HUES64 (cell line): ENCODE measurements around the gene SYNRG.

ENCODE experiments used
- H3K27ac ChIP-seq: 2 replicates; pipeline ENCODE4 v1.7.0; 2013; ENCODE audit warnings: low read depth, low read length, inconsistent platforms
- H3K27me3 ChIP-seq: 2 replicates; pipeline ENCODE4 v1.6.1; 2013; ENCODE audit warnings: mild to moderate bottlenecking, low read length; ENCODE audit not compliant: insufficient read depth
- H3K36me3 ChIP-seq: 2 replicates; pipeline ENCODE4 v1.6.1; 2013; ENCODE audit warnings: mild to moderate bottlenecking, low read length; ENCODE audit not compliant: insufficient read depth
- H3K4me1 ChIP-seq: 2 replicates; pipeline ENCODE4 v1.6.1; 2013; ENCODE audit warnings: mild to moderate bottlenecking, low read length, moderate library complexity; ENCODE audit not compliant: insufficient read depth
- H3K4me3 ChIP-seq: 2 replicates; pipeline ENCODE4 v1.5.1; 2013; ENCODE audit warnings: mild to moderate bottlenecking, low read length, moderate library complexity
- H3K9ac ChIP-seq: 2 replicates; pipeline ENCODE4 v1.6.1; 2013; ENCODE audit warnings: mild to moderate bottlenecking, low read depth, low read length
- H3K9me3 ChIP-seq: 2 replicates; pipeline ENCODE4 v1.6.1; 2013; ENCODE audit warnings: low read depth, low read length; ENCODE audit not compliant: insufficient read depth
- WGBS: fragments of 150-250, 120-280 bp; methylation state at CpG from one replicate; pipeline ENCODE4 v1.1.7; 2013; ENCODE audit warnings: missing lambda C conversion rate; 5-methylcytosine and 5-hydroxymethylcytosine counted together

Gene SYNRG

DNA sequence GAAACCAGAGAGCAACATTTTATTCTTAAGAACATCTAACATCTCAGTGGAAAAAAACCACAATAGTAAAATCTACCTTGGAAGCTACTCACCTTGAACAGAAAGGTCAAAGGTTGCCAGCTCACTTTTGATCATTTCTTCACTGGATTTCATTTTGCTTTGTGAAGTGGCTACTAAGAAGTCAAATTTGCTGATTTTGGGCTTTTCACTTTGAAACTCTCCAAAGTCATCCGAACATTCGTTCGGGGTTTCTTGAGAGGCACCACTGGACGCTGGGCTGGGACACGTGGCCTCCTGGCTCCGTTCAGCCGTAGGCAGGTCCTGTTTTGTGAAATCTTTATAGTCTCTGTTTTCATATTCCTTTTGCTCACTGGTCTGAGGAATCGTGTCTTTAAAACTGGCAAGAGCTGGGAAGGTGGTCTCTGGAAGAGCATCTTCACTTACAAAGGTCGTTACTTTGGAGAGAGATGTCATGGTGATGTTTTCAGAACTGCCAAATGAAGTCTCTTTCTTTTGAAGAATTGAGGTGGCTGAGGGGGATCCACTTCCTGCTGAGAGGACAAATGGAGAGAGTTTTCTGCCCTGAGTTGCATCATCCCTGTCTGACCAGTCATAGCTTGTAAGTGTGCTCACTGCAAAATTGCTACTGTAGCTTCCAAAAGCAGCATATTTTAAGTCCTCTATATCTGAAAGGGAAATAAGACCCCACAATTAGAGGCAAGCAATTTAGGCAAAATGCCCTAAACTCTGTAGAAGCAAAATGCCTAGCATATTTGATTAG lies 67.1 kb downstream of the SYNRG start:
- H3K27me3 ChIP-seq, result no peaks in the 10 kb centered on the region
- peaks cover 23% of the 10 kb centered on the region; the same call in 1 of the 2 replicates for H3K4me1 ChIP-seq
- whole genome bisulfite sequencing, result 90% methylated on average over 9 of the region's 9 CpGs
- H3K27ac ChIP-seq, result peak overlapping the region; percentile 68
- peaks cover 53% of the 10 kb centered on the region for H3K36me3 ChIP-seq
- H3K4me3 ChIP-seq, result no peak overlapping the region
- H3K9me3 ChIP-seq, result no peaks in the 10 kb centered on the region
- peak overlapping the region; percentile 36; the same call in 1 of the 2 replicates for H3K9ac ChIP-seq

DNA sequence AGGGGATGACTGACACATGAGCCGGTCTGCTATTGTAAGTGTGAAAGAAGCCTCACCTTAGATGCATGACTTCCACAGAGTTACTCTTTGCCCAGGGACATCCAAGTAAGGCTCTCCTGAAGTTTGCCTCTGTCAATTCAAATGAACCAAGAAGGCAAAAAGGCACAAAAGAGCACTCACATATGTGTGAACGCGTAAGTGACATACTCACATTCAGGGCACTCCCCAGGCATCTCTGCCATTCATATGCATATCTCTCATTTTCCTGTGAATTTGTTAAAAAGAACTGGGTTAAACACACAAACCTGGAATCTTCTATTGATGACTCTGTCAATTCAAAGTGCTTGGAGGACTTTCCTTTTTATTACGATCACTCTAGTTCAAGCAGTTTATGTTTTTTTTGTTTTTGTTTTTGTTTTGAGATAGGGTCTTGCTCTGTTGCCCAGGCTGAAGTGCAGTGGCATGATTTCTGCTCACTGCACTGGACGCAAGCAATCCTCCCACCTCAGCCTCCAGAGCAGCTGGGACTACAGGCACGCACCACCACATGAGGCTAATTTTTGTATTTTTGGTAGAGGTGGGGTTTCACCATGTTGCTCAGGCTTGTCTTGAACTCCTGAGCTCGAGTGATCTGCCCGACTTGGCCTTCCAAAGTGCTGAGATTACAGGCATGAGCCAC lies 70.1 kb downstream of the SYNRG start:
- H3K4me1 ChIP-seq, result peaks cover 23% of the 10 kb centered on the region; the same call in 1 of the 2 replicates
- peaks cover 82% of the 10 kb centered on the region for H3K36me3 ChIP-seq
- WGBS, result 96% methylated on average over 8 of the region's 8 CpGs

DNA sequence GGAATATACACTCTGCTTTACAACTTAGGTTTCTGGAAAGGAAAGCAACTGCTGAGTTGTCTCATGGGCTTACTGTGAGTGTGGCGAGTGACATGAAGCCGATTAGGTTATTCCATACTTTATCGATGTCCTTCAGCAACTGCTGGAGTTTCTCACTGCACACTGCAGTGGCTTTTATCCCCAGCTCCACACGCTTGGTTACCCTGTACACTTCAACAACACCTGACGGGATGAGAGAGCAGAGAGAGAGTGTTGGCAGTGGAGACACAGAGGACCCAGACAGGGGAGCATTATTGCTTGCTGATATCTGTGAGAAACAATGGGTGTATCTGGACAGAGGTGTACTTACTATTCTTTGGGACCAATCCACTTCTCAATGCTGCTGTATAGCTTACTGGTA lies 73.3 kb downstream of the SYNRG start:
- H3K27me3 ChIP-seq, result no peaks in the 10 kb centered on the region
- no peak overlapping the region for H3K4me3 ChIP-seq
- 98% methylated on average over 5 of the region's 5 CpGs for WGBS
- no peak overlapping the region for H3K27ac ChIP-seq
- no peaks in the 10 kb centered on the region for H3K9me3 ChIP-seq
- peaks cover 2% of the 10 kb centered on the region; the same call in 1 of the 2 replicates for H3K4me1 ChIP-seq
- no peak overlapping the region for H3K9ac ChIP-seq
- H3K36me3 ChIP-seq, result peaks cover 81% of the 10 kb centered on the region

More for the DNA sequence above, 70.1 kb downstream of the SYNRG start:
- Histone ChIP-seq H3K9ac (no peak overlapping the region), H3K9me3 (no peaks in the 10 kb centered on the region), H3K4me3 (no peak overlapping the region), H3K27me3 (no peaks in the 10 kb centered on the region), H3K27ac (no peak overlapping the region)

GRCh38 chr17:37532756-37533155 lies 76.5 kb downstream of the SYNRG start:
- 100% methylated on average over 1 of the region's 3 CpGs for WGBS
- Histone ChIP-seq H3K36me3 (peaks cover 73% of the 10 kb centered on the region), H3K4me1 (no peaks in the 10 kb centered on the region), H3K4me3 (no peak overlapping the region), H3K27ac (no peak overlapping the region), H3K9me3 (no peaks in the 10 kb centered on the region), H3K9ac (no peak overlapping the region), H3K27me3 (no peaks in the 10 kb centered on the region)

DNA sequence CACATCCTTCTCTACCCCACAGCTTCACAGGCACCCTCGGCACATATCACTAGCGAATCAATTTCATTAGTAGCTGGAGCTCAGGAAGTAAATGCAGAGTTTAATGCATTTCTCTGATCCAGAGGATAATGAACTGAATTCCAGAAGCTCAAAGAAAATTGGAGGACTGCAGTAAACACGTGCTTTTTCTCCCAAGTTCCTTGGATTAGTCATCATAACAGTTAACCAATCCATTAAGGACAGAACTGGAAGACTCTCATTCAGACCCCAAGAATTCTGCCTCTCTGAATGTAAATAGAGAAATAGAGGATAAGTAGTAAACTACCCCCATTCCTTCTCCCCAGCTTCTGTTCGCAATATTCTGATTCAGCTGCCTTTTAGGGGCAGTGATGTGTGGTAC lies 78.8 kb downstream of the SYNRG start:
- Histone ChIP-seq H3K36me3 (peaks cover 54% of the 10 kb centered on the region), H3K9ac (no peak overlapping the region), H3K4me1 (no peaks in the 10 kb centered on the region), H3K4me3 (no peak overlapping the region), H3K27ac (no peak overlapping the region), H3K9me3 (no peaks in the 10 kb centered on the region), H3K27me3 (no peaks in the 10 kb centered on the region)
- 91% methylated on average over 4 of the region's 4 CpGs for WGBS

GRCh38 chr17:37527249-37527851 lies 81.9 kb downstream of the SYNRG start:
- no peak overlapping the region for H3K4me3 ChIP-seq
- peaks cover 58% of the 10 kb centered on the region for H3K36me3 ChIP-seq
- H3K27me3 ChIP-seq, result no peaks in the 10 kb centered on the region
- no peak overlapping the region for H3K9ac ChIP-seq
- WGBS, result 89% methylated on average over 2 of the region's 5 CpGs
- no peaks in the 10 kb centered on the region for H3K9me3 ChIP-seq
- no peaks in the 10 kb centered on the region for H3K4me1 ChIP-seq
- no peak overlapping the region for H3K27ac ChIP-seq

DNA sequence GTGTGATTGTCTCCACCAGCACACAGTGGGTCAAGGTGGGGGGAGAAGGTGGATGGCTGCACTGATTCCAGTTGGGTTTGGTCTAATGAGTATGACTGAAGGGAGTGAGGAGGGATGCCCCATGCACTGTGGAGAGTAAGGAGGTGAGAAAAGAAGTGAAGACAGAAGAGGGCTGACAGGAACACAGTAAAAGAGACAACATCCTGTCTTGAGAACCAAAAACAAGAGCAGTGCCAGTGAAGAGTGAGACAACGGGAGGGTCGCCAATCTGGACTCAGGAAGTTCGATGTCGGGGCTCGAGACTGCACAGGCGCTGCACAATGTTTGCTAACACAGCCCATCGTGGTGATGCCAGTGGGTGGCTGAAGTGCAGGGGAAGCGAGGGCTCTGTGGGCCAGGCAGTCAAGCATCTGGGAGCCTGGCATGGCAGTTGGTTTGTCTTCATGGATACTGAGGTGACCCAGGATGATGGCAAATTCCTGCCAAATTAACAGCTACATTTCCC lies 85.5 kb downstream of the SYNRG start:
- Histone ChIP-seq H3K27ac (no peak overlapping the region), H3K9ac (no peak overlapping the region), H3K36me3 (peaks cover 41% of the 10 kb centered on the region), H3K9me3 (no peaks in the 10 kb centered on the region), H3K4me1 (no peaks in the 10 kb centered on the region), H3K27me3 (no peaks in the 10 kb centered on the region), H3K4me3 (no peak overlapping the region)
- WGBS, result 95% methylated on average over 8 of the region's 8 CpGs

GRCh38 chr17:37521821-37522220 lies 87.4 kb downstream of the SYNRG start:
- Histone ChIP-seq H3K4me3 (no peak overlapping the region), H3K27ac (no peak overlapping the region), H3K4me1 (no peaks in the 10 kb centered on the region), H3K27me3 (no peaks in the 10 kb centered on the region), H3K36me3 (peaks cover 57% of the 10 kb centered on the region), H3K9me3 (no peaks in the 10 kb centered on the region), H3K9ac (no peak overlapping the region)
- WGBS, result 94% methylated on average over 5 of the region's 5 CpGs

DNA sequence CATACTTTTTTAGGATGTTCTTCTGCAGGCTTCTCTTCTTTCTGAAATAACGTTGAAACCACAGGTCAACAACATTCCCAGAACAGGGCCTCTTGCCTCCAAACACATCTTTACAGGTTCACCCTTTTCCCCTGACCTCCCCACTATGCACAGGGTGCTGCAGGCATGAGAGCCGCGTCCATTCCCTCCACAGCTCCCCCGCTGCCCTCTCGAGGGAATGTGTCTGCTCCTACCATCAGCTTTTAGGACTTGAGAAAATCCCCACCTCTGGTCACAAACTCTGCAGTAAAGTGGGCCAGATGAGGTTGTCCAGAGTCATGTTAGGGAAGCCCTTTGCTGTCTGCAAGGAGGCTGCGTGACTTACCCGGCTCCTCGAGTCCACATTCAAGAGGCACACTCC lies 89.0 kb downstream of the SYNRG start:
- Histone ChIP-seq H3K9me3 (no peaks in the 10 kb centered on the region), H3K36me3 (peaks cover 61% of the 10 kb centered on the region), H3K27ac (no peak overlapping the region), H3K4me3 (no peak overlapping the region), H3K4me1 (no peaks in the 10 kb centered on the region), H3K27me3 (no peaks in the 10 kb centered on the region), H3K9ac (no peak overlapping the region)
- WGBS, result 91% methylated on average over 8 of the region's 8 CpGs

DNA sequence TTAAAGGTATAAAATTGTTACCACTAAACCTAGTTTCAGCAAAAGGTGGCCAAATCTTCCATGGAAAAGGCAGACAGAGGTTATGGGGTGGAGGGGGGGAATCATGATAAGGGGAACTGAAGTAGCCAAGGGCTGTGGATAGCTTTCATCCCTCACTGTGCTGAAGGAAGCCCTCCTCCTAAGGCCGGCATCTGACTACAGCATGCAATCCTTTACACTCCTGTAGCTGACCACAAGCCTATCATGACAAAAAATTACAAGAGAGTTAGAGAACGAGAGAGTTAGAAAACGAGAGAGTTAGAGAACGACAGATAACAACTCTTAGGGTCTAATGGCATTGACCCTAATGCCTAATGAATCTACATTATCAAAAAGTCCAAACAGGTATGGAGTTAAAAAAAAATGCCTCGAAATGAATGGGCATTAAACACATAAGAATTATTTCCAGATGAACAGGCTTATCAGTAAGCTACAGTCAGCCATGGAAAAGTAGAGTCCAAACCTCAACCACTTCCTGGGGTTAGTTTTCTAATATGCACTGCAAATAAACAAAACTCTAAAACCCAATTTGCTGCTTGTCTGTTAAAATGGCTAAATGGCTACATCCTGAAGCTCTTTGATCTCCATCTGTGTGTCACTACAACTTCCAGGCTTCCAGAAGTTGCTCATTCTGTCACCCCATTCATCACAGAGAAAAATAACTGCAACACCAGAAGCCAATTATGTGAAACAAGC lies 89.8 kb downstream of the SYNRG start:
- WGBS, result 98% methylated on average over 5 of the region's 5 CpGs
- Histone ChIP-seq H3K9ac (no peak overlapping the region), H3K27ac (no peak overlapping the region), H3K36me3 (peaks cover 63% of the 10 kb centered on the region), H3K27me3 (no peaks in the 10 kb centered on the region), H3K4me1 (no peaks in the 10 kb centered on the region), H3K9me3 (no peaks in the 10 kb centered on the region), H3K4me3 (no peak overlapping the region)
